Endothelial cell of umbilical vein (primary cell): Measurements from ENCODE around the gene PIEZO2. TPM values are rescaled to one million over a fixed set of nuclear protein-coding genes. Genes with fewer than 3 reads are reported as not detected.

Source experiments
- BruUV-seq: library from RNA; stranded (reverse); fragments of 400-500 nt; replicated peaks from 2 replicates; lab custom pipeline; 2021; lab: Mats Ljungman, UMichigan
- CTCF ChIA-PET: fragments of 300-600, 350-600 bp; sonication (Branson Sonifier 250); formaldehyde crosslinking; loops from one replicate; lab custom pipeline; 2021; ENCODE audit warnings: antibody characterized with exemption, inconsistent platforms; lab: Charles Lee
- POLR2A ChIA-PET: fragments of 300-600, 350-600 bp; sonication (Branson Sonifier 250); formaldehyde crosslinking; loops from one replicate; lab custom pipeline; 2021; ENCODE audit warnings: antibody characterized with exemption, inconsistent platforms; lab: Charles Lee
- DNase-seq: peaks from one replicate; pipeline ENCODE4 v3.0.0-alpha.2; 2011; ENCODE audit warnings: low read depth, low spot score
- FAIRE-seq: peaks from 2 replicates; lab custom pipeline; 2011; peaks lifted over from hg19 to GRCh38; lab: Jason Lieb, UNC
- H2AFZ ChIP-seq: 2 replicates; pipeline ENCODE4 v1.6.0; 2012; ENCODE audit warnings: low read depth, low read length, control low read depth, inconsistent platforms
- H3K27ac ChIP-seq: 2 replicates; pipeline ENCODE4 v1.5.1; 2011; ENCODE audit warnings: low read depth, mild to moderate bottlenecking, control low read depth, low read length, moderate library complexity; ENCODE audit not compliant: insufficient read depth
- H3K27me3 ChIP-seq, 2 experiments: 2 replicates each; pipeline versions ENCODE4 v1.6.0 to v1.6.1; 2011; ENCODE audit warnings: low read length in 2 of 2, mixed read lengths in 1 of 2; ENCODE audit not compliant: control insufficient read depth in 2 of 2, insufficient read depth in 2 of 2
- H3K36me3 ChIP-seq, 2 experiments: 2 replicates in 1 of 2; 3 replicates in 1 of 2; pipeline ENCODE4 v1.5.1; 2011; ENCODE audit warnings: low read length in 2 of 2, mild to moderate bottlenecking in 1 of 2, moderate library complexity in 1 of 2; ENCODE audit not compliant: control insufficient read depth in 2 of 2, insufficient read depth in 2 of 2; ENCODE audit errors: extremely low read depth in 1 of 2
- H3K4me1 ChIP-seq: 3 replicates; pipeline ENCODE4 v1.5.1; 2011; ENCODE audit warnings: mild to moderate bottlenecking, low read length; ENCODE audit not compliant: control insufficient read depth, insufficient read depth; ENCODE audit errors: extremely low read depth
- H3K4me2 ChIP-seq: 2 replicates; pipeline ENCODE4 v1.6.1; 2011; ENCODE audit warnings: low read length, control low read depth, mixed read lengths; ENCODE audit not compliant: insufficient read depth
- H3K4me3 ChIP-seq, 3 experiments: fragments of 200-600 bp in 1 of 3; sonication (generic), shearing (Covaris generic) in 1 of 3; replicated peaks in 1 of 3; 2 replicates each; pipeline ENCODE4 v1.5.1; 2011 to 2016; ENCODE audit warnings: control low read depth in 3 of 3, low read length in 3 of 3, mild to moderate bottlenecking in 2 of 3, inconsistent platforms in 1 of 3, low read depth in 1 of 3, moderate library complexity in 1 of 3; ENCODE audit not compliant: insufficient read depth in 1 of 3
- H3K79me2 ChIP-seq: 2 replicates; pipeline ENCODE4 v1.6.0; 2012; ENCODE audit warnings: low read length, inconsistent platforms; ENCODE audit not compliant: control insufficient read depth, insufficient read depth
- H3K9ac ChIP-seq: replicated peaks from 2 replicates; pipeline ENCODE3; 2011; ENCODE audit warnings: low read length, control low read depth; ENCODE audit not compliant: insufficient read depth; ENCODE audit errors: extremely low read depth
- H3K9me1 ChIP-seq: replicated peaks from 3 replicates; pipeline ENCODE4 v1.6.0; 2011; ENCODE audit warnings: mild to moderate bottlenecking, low read length; ENCODE audit not compliant: control insufficient read depth, insufficient read depth; ENCODE audit errors: extremely low read depth
- H3K9me3 ChIP-seq: replicated peaks from 2 replicates; pipeline ENCODE4 v1.5.1; 2012; ENCODE audit warnings: low read length, inconsistent platforms; ENCODE audit not compliant: control insufficient read depth, insufficient read depth
- H4K20me1 ChIP-seq: replicated peaks from 2 replicates; pipeline ENCODE3; 2011; ENCODE audit warnings: mild to moderate bottlenecking, low read length; ENCODE audit not compliant: control insufficient read depth, insufficient read depth; ENCODE audit errors: extremely low read depth
- FOS ChIP-seq: IDR thresholded peaks from 2 replicates; pipeline ENCODE4 v1.6.1; 2011; ENCODE audit warnings: mild to moderate bottlenecking, low read length, moderate library complexity, borderline replicate concordance; ENCODE audit not compliant: insufficient read depth
- MYC ChIP-seq: IDR thresholded peaks from one replicate; pipeline ENCODE4 v1.6.1; 2011; ENCODE audit warnings: mild to moderate bottlenecking, low read depth, low read length
- POLR2AphosphoS5 ChIP-seq: IDR thresholded peaks from 2 replicates; pipeline ENCODE4 v1.6.1; 2012; ENCODE audit warnings: low read depth, mild to moderate bottlenecking, control low read depth, low read length, moderate library complexity; ENCODE audit not compliant: insufficient read depth
- dilution Hi-C: fragments of 300-500 bp; cut with MboI; formaldehyde crosslinking; loops from one replicate; pipeline ENCODE4 v1.15.0; 2019; ENCODE audit warnings: low sequenced_read_pairs; ENCODE audit not compliant: extremely low pct_ligation_motif_present
- intact Hi-C: fragments of 100-400 bp; cut with micrococcal nuclease; formaldehyde crosslinking; loops from one replicate; pipeline ENCODE4 v1.10.0; 2022
- polyA plus RNA-seq, 4 experiments: library from polyadenylated mRNA; depleted of rRNA in 3 of 4; stranded (reverse) in 3 of 4; unstranded in 1 of 4; fragments of >200 nt; gene quantifications; 2 replicates each; pipeline versions ENCODE4 v1.2.1 to v1.2.3, GENCODE V29; 2011 to 2012; ENCODE audit warnings: missing spikeins in 1 of 4
- total RNA-seq: library from RNA; stranded (reverse); gene quantifications from 2 replicates; pipeline ENCODE4 v1.2.3, GENCODE V29; 2021
- TF ChIP-seq, protein P1 (sequence below), 2 donors: IDR thresholded peaks; 1 replicate in 1 of 2; 2 replicates in 1 of 2; pipeline ENCODE4 v1.5.1; 2011; ENCODE audit warnings: low read length in 2 of 2, mild to moderate bottlenecking in 2 of 2, moderate library complexity in 2 of 2, control low read depth in 1 of 2, inconsistent platforms in 1 of 2, low read depth in 1 of 2; ENCODE audit not compliant: insufficient read depth in 1 of 2; ENCODE audit errors: extremely low read depth in 1 of 2

Gene PIEZO2
- total and polyA plus RNA-seq, 2 donors (not counting 3 experiments of a cell fraction or from before 2014, with no cell fraction given): 1.7 to 11.2 TPM

DNA sequence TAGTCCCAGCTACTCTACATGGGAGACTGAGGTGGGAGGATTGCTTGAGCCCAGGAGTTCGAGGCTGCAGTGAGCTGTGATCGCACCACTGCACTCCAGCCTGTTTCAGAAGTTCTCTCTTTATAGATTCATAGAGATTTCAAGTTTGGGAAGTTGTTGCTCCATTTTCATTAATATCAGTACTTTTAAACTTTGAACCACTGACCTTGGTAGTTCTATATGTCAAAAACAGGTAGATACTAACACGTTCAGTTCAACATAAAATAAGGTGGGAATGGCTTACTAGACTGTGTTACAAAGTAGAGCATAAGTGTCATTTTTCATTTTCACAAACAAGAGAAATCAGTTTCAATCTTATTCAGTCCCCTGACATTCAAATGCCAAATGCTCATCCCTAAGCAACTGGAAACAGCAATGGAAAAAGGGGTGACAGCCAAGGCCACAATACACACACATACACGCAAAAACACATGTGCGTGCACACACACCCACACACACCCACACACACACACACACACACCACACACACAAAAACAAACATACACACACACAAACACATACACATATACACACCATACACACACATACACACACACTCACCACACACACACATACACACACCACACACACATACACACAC is 71.7 kb downstream of the PIEZO2 start:
- CTCF ChIA-PET: no interaction called here
- POLR2A ChIA-PET: no interaction called here
- FAIRE-seq (no peak), DNase-seq (no peak)
- H3K9me3 ChIP-seq: no peaks in the 10 kb centered on the region
- peaks cover 0 to 1% of the 10 kb centered on the region in 2 experiments for H3K27me3 ChIP-seq
- H3K9ac ChIP-seq: no peak overlapping the region
- no peaks in the 10 kb centered on the region for H3K79me2 ChIP-seq
- H3K27ac ChIP-seq: no peak overlapping the region
- BruUV-seq: no TSS peak
- intact Hi-C loops (no loop called here), dilution Hi-C loops (no loop called here)
- H2AFZ ChIP-seq: no peak overlapping the region
- H4K20me1 ChIP-seq: no peaks in the 10 kb centered on the region
- TF ChIP-seq, protein P1, sequence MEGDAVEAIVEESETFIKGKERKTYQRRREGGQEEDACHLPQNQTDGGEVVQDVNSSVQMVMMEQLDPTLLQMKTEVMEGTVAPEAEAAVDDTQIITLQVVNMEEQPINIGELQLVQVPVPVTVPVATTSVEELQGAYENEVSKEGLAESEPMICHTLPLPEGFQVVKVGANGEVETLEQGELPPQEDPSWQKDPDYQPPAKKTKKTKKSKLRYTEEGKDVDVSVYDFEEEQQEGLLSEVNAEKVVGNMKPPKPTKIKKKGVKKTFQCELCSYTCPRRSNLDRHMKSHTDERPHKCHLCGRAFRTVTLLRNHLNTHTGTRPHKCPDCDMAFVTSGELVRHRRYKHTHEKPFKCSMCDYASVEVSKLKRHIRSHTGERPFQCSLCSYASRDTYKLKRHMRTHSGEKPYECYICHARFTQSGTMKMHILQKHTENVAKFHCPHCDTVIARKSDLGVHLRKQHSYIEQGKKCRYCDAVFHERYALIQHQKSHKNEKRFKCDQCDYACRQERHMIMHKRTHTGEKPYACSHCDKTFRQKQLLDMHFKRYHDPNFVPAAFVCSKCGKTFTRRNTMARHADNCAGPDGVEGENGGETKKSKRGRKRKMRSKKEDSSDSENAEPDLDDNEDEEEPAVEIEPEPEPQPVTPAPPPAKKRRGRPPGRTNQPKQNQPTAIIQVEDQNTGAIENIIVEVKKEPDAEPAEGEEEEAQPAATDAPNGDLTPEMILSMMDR (IDR thresholded peaks at IDR 0.05; ENCODE audit: extremely low read depth in 1 of 2, insufficient read depth in 1 of 2, low read depth in 1 of 2, low read length in 2 of 2): no peak
- no peak for TF ChIP-seq MYC
- no peaks in the 10 kb centered on the region for H3K36me3 ChIP-seq
- H3K4me1 ChIP-seq: no peaks in the 10 kb centered on the region
- H3K4me2 ChIP-seq: no peak overlapping the region
- no peaks in the 10 kb centered on the region for H3K9me1 ChIP-seq
- H3K4me3 ChIP-seq: no peak overlapping the region

DNA sequence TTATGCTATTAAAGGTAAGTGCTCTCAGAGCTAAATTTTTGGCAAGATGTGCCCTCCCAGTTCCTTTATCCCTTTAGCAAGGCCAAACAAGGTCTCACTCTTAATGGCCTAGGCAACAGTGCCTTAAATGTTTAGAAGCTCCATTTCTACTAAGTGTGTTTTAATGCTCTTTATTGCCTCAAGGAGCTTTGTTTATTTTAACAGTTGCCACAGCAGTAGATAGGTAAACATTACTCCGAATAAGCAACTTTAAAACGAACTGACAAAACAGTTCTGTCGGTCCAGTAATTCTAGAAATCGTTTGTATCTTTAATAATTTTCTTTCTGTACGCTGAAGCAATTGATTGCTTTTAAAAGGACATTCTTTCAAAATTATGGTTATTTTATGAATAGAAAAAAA is 74.5 kb downstream of the PIEZO2 start:
- Histone ChIP-seq H3K79me2 (no peaks in the 10 kb centered on the region), H3K9me3 (no peaks in the 10 kb centered on the region), H4K20me1 (no peaks in the 10 kb centered on the region), H3K27ac (no peak overlapping the region), H3K36me3 (no peaks in the 10 kb centered on the region), H3K4me3 (no peak overlapping the region), H3K4me2 (no peak overlapping the region), H3K9me1 (no peaks in the 10 kb centered on the region), H2AFZ (no peak overlapping the region), H3K4me1 (no peaks in the 10 kb centered on the region), H3K9ac (no peak overlapping the region), H3K27me3 (no peaks in the 10 kb centered on the region)
- TF ChIP-seq FOS (no peak), POLR2AphosphoS5 (no peak)
- intact Hi-C loops (no loop called here), dilution Hi-C loops (no loop called here)
- BruUV-seq: no TSS peak
- no peak for DNase-seq
- ChIA-PET CTCF (interaction anchor here (1.6 kb wide), 1 partner anchor 223 kb away, joined by 4 read pairs; no protein-coding TSS in a partner anchor), POLR2A (no interaction called here)
- no peak for FAIRE-seq
